CD4-positive, alpha-beta T cell (primary cell): ENCODE data around the gene MRAS. TPM values are rescaled to one million over a fixed set of nuclear protein-coding genes. Genes with fewer than 3 reads are reported as not detected.
A peak's percentile ranks its signal among the peaks of the same experiment; 100 is the strongest.

ENCODE experiments used
- ATAC-seq: fragments of 200-7000 bp; cut with Tn5 transposase; one replicate; pipeline ENCODE4 v1.10.0; 2022; ENCODE audit warnings: mild to moderate bottlenecking; ENCODE audit not compliant: poor library complexity
- CTCF ChIA-PET: fragments of 350-600 bp; sonication (Branson Sonifier 250); formaldehyde crosslinking; loops from one replicate; lab custom pipeline; 2021; ENCODE audit warnings: antibody characterized with exemption, inconsistent platforms; lab: Charles Lee
- POLR2A ChIA-PET: fragments of 350-600 bp; sonication (Branson Sonifier 250); formaldehyde crosslinking; loops from one replicate; lab custom pipeline; 2021; ENCODE audit warnings: antibody characterized with exemption, inconsistent platforms; lab: Charles Lee
- DNase-seq, 14 experiments: peaks; one replicate each; pipeline ENCODE4 v3.0.0-alpha.2; 2013 to 2020; ENCODE audit warnings: mixed read lengths in 2 of 14
- H3K27ac ChIP-seq, 2 donors: one replicate each; pipeline versions ENCODE4 v1.5.1 to v1.7.0; 2013; ENCODE audit warnings: low read length in 2 of 2, low read depth in 1 of 2, mild to moderate bottlenecking in 1 of 2
- H3K27me3 ChIP-seq, 2 experiments: 1 replicate in 1 of 2; 2 replicates in 1 of 2; pipeline versions ENCODE4 v1.6.1 to v1.7.0; 2013; ENCODE audit warnings: low read length in 2 of 2, control low read depth in 1 of 2, mild to moderate bottlenecking in 1 of 2, moderate library complexity in 1 of 2; ENCODE audit not compliant: insufficient read depth in 2 of 2, control insufficient read depth in 1 of 2
- H3K36me3 ChIP-seq: one replicate; pipeline ENCODE4 v1.6.1; 2013; ENCODE audit warnings: low read length, control low read depth; ENCODE audit not compliant: insufficient read depth
- H3K4me1 ChIP-seq: one replicate; pipeline ENCODE4 v1.6.1; 2013; ENCODE audit warnings: low read length, control low read depth; ENCODE audit not compliant: insufficient read depth
- H3K4me3 ChIP-seq: one replicate; pipeline ENCODE4 v1.5.1; 2013; ENCODE audit warnings: mild to moderate bottlenecking, low read length, moderate library complexity
- H3K9me3 ChIP-seq, 2 experiments: 1 replicate in 1 of 2; 2 replicates in 1 of 2; pipeline versions ENCODE4 v1.6.1 to v1.7.0; 2013; ENCODE audit warnings: low read length in 2 of 2, mild to moderate bottlenecking in 2 of 2, control low read depth in 1 of 2, moderate library complexity in 1 of 2; ENCODE audit not compliant: control insufficient read depth in 1 of 2, insufficient read depth in 1 of 2
- H3K27ac Mint-ChIP-seq: one replicate; pipeline ENCODE4 v1.8.0; 2020; ENCODE audit warnings: mixed read lengths
- H3K27me3 Mint-ChIP-seq: one replicate; pipeline ENCODE4 v1.8.0; 2021; ENCODE audit warnings: mixed read lengths
- H3K36me3 Mint-ChIP-seq: one replicate; pipeline ENCODE4 v1.8.0; 2021; ENCODE audit warnings: low read depth, mixed read lengths
- H3K4me1 Mint-ChIP-seq: one replicate; pipeline ENCODE4 v1.8.0; 2021; ENCODE audit warnings: low read depth, mixed read lengths
- H3K4me3 Mint-ChIP-seq: one replicate; pipeline ENCODE4 v1.8.0; 2020; ENCODE audit warnings: mild to moderate bottlenecking, mixed read lengths
- H3K9me3 Mint-ChIP-seq: one replicate; pipeline ENCODE4 v1.8.0; 2020; ENCODE audit warnings: mixed read lengths
- intact Hi-C, 2 experiments: fragments of 100-400 bp; cut with DNase I in 1 of 2; cut with micrococcal nuclease in 1 of 2; formaldehyde crosslinking; loops; one replicate each; pipeline versions ENCODE4 v1.15.1 to v1.9.0; 2023 to 2025; cut with DNase I, micrococcal nuclease
- total RNA-seq, 174 experiments: library from RNA in 2 of 174; stranded (reverse) in 2 of 174; gene quantifications; one replicate each; pipeline ENCODE4 v1.2.3 and lab custom pipeline; 2021 to 2026
- TF ChIP-seq, protein P1 (sequence below): fragments of 200-600 bp; IDR thresholded peaks from one replicate; pipeline ENCODE4 v1.8.0; 2022; ENCODE audit warnings: antibody characterized with exemption, mild to moderate bottlenecking

MRAS gene
- total RNA-seq, 2 experiments from 2014 or later = 0.45 to 0.47 TPM

DNA sequence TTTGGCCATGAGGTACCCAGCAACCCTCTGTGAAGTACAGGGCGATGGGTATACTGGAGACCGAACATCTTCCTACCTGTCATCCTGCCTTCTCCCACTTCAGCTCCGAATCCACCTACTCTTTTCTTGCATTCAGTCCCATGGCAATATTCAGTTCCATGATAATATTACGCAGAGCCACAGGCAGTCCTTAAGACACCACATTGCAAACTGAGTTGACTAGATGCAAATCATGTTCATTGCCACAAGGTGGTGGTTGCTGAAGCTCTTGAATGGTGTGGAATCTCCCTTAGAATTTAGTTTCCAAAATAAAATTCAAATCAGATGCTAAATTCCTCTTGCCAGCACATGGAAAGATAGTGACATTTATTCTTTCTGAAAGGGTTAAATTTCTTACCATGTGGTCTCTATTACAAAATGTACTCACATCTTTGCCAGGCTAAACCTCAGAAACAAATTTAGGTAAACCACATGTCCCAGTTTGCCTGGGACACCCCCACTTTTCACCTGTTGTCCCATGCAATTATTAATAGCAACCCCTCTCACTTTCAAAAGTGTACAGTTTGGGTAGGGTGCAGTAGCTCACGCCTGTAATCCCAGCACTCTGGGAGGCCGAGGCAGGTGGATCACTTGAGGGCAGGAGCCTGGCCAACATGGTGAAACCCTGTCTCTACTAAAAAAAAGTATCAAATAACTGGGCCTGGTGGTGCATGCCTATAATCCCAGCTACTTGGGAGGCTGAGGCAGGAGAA, 17.1 kb upstream of the MRAS start:
- intact Hi-C loops = loop anchor here (2.0 to 10.0 kb wide), 6 partner anchors 144 to 1013 kb away; partner anchors contain the start of genes ARMC8 (in 1 of the 2), CEP70 (in 1 of the 2) and MRPS22 (in 1 of the 2)
- peaks cover 3% of the 10 kb centered on the region for H3K36me3 Mint-ChIP-seq
- peak overlapping the region; percentile 31 for H3K27ac Mint-ChIP-seq
- POLR2A ChIA-PET = no interaction called here
- no peaks in the 10 kb centered on the region for H3K27me3 Mint-ChIP-seq
- H3K9me3 Mint-ChIP-seq = no peaks in the 10 kb centered on the region
- Histone ChIP-seq H3K27me3 (no peaks in the 10 kb centered on the region), H3K9me3 (no peaks in the 10 kb centered on the region), H3K36me3 (no peaks in the 10 kb centered on the region), H3K4me1 (peaks cover 18% of the 10 kb centered on the region), H3K27ac (no peak overlapping the region), H3K4me3 (no peak overlapping the region)
- CTCF ChIA-PET = interaction anchor here (0.6 to 0.8 kb wide), 2 partner anchors 160 to 605 kb away, joined by 3 read pairs; no protein-coding TSS in a partner anchor
- TF ChIP-seq, protein P1, sequence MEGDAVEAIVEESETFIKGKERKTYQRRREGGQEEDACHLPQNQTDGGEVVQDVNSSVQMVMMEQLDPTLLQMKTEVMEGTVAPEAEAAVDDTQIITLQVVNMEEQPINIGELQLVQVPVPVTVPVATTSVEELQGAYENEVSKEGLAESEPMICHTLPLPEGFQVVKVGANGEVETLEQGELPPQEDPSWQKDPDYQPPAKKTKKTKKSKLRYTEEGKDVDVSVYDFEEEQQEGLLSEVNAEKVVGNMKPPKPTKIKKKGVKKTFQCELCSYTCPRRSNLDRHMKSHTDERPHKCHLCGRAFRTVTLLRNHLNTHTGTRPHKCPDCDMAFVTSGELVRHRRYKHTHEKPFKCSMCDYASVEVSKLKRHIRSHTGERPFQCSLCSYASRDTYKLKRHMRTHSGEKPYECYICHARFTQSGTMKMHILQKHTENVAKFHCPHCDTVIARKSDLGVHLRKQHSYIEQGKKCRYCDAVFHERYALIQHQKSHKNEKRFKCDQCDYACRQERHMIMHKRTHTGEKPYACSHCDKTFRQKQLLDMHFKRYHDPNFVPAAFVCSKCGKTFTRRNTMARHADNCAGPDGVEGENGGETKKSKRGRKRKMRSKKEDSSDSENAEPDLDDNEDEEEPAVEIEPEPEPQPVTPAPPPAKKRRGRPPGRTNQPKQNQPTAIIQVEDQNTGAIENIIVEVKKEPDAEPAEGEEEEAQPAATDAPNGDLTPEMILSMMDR = no peak
- DNase-seq (peak in 2 of 14 experiments; percentile 24 to 29), ATAC-seq (no peak)
- H3K4me1 Mint-ChIP-seq = peaks cover 29% of the 10 kb centered on the region
- H3K4me3 Mint-ChIP-seq = peak overlapping the region; percentile 64

DNA sequence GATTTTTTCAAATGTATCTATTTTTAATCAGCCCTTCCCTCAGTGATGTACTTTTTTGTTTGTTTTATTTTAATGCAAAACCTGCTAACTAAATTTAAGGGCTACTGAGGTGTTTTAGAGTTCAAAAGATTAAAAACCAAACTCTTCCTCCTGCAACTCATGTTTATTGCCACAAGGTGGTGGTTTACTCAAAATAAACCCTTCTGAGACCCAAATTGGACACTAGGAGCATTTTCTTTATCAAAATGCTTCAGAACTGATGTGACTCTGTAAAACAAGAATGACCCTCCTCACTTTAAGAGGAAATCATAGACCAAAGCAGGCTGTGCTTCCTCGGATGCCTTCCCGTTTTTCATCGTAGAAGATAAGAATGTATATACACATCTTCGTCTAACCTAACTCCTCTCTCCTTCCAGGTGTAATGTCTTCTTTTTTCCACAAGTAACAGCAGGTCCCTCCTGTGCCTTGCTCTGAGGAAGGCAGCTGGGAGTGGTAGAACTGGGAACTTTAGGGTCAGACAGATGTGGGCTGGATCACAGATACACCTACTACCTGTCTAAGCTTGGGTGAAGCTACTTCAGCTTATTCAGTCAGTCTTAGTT, 15.8 kb upstream of the MRAS start:
- Mint-ChIP-seq H3K27me3 (no peaks in the 10 kb centered on the region), H3K27ac (no peak overlapping the region), H3K4me1 (peaks cover 28% of the 10 kb centered on the region), H3K4me3 (peak overlapping the region; percentile 77), H3K36me3 (peaks cover 3% of the 10 kb centered on the region), H3K9me3 (no peaks in the 10 kb centered on the region)
- DNase-seq (peak in 3 of 14 experiments; percentile 20 to 50 (median 47)), ATAC-seq (no peak)
- TF ChIP-seq, protein P1 = peak; percentile 50
- Histone ChIP-seq H3K4me3 (no peak overlapping the region), H3K27ac (no peak overlapping the region), H3K9me3 (no peaks in the 10 kb centered on the region), H3K27me3 (no peaks in the 10 kb centered on the region), H3K4me1 (peaks cover 18% of the 10 kb centered on the region), H3K36me3 (no peaks in the 10 kb centered on the region)
- ChIA-PET CTCF (no interaction called here), POLR2A (no interaction called here)
- intact Hi-C loops = loop anchor here (5.0 to 10.0 kb wide), 5 partner anchors 145 to 1012 kb away; partner anchors contain the start of genes ARMC8 (in 1 of the 2), CEP70 (in 1 of the 2) and MRPS22 (in 1 of the 2)

DNA sequence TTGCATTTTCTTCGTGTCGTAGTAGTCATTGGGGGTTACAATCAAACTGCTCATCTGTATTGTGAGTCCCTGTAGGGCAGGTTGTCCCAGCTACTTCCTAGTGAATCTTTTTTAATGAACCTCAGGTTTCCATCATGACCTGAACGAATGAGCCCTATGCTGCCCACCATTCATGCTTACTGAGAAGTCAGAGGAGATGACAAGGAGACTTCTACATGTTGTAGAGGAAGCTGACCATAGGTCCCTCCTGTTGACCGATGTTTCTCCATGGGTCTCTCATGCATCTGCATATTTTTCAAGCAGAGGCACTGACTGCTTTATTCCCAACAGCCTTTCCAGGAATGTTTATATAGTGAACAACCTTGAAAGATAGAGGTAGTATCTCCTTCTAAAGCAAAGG, 13.8 kb upstream of the MRAS start:
- TF ChIP-seq, protein P1 = no peak
- intact Hi-C loops = loop anchor here (5.0 to 10.0 kb wide), 5 partner anchors 147 to 1010 kb away; partner anchors contain the start of genes ARMC8 (in 1 of the 2), CEP70 (in 1 of the 2) and MRPS22 (in 1 of the 2)
- Histone ChIP-seq H3K4me3 (no peak overlapping the region), H3K27ac (no peak overlapping the region), H3K9me3 (no peaks in the 10 kb centered on the region), H3K4me1 (peaks cover 5% of the 10 kb centered on the region), H3K27me3 (no peaks in the 10 kb centered on the region), H3K36me3 (no peaks in the 10 kb centered on the region)
- no peak for ATAC-seq
- Mint-ChIP-seq H3K9me3 (no peaks in the 10 kb centered on the region), H3K4me1 (peaks cover 11% of the 10 kb centered on the region), H3K4me3 (no peak overlapping the region), H3K36me3 (no peaks in the 10 kb centered on the region), H3K27ac (no peak overlapping the region), H3K27me3 (no peaks in the 10 kb centered on the region)
- ChIA-PET CTCF (interaction anchor here (0.5 to 1.1 kb wide), 2 partner anchors 9 to 65 kb away, joined by 4 to 5 read pairs; no protein-coding TSS in a partner anchor), POLR2A (no interaction called here)
- DNase-seq = no peak
